SK-N-SH (cell line): Measurements from ENCODE around the gene EVA1A.

Experiments
- ELF1 ChIP-seq: IDR thresholded peaks from 2 replicates; pipeline ENCODE4 v1.4.0; 2012
- EZH2phosphoT487 ChIP-seq: fragments of 200-600 bp; sonication (generic); IDR thresholded peaks from 2 replicates; pipeline ENCODE4 v1.6.1; 2017; ENCODE audit warnings: low read depth, mixed run types, mild to moderate bottlenecking, antibody characterized with exemption, moderate library complexity, borderline replicate concordance
- GABPA ChIP-seq: IDR thresholded peaks from 2 replicates; pipeline ENCODE4 v1.4.0; 2012; ENCODE audit warnings: low read depth, mild to moderate bottlenecking
- TF ChIP-seq, protein P1 (sequence below): IDR thresholded peaks from 2 replicates; pipeline ENCODE4 v1.6.1; 2012; ENCODE audit warnings: mild to moderate bottlenecking, low read depth, low read length, moderate library complexity
- TF ChIP-seq, protein P2 (sequence below): IDR thresholded peaks from 2 replicates; pipeline ENCODE4 v1.4.0; 2012; ENCODE audit warnings: low read depth
- TF ChIP-seq, protein P3 (sequence below): IDR thresholded peaks from 2 replicates; pipeline ENCODE4 v1.4.0; 2012; ENCODE audit warnings: low read depth, borderline replicate concordance
- TF ChIP-seq, protein P4 (sequence below): fragments of 200-600 bp; sonication (generic); IDR thresholded peaks from 2 replicates; pipeline ENCODE4 v1.6.1; 2017; ENCODE audit warnings: antibody characterized with exemption, mild to moderate bottlenecking, moderate library complexity

DNA sequence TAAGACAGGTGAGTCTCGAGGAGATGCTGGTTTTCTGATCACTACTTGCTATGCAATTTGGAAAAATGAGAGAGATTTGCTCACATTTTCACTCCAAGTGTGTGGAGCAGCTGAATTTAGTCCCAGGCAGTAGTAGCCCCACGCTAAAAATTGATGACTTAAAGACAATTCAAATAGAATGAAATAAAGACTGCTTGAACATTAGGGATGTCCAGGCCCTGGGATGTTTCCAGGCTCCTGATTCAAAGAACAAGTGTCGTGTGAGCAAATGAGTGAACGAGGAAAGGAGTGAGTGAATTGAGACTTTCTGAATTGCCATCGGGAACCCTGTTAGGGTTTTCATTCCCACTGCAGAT lies 48.6 kb upstream of the EVA1A start:
- TF ChIP-seq EZH2phosphoT487: no peak
- no peak for TF ChIP-seq ELF1
- no peak for TF ChIP-seq GABPA
- TF ChIP-seq, protein P1, sequence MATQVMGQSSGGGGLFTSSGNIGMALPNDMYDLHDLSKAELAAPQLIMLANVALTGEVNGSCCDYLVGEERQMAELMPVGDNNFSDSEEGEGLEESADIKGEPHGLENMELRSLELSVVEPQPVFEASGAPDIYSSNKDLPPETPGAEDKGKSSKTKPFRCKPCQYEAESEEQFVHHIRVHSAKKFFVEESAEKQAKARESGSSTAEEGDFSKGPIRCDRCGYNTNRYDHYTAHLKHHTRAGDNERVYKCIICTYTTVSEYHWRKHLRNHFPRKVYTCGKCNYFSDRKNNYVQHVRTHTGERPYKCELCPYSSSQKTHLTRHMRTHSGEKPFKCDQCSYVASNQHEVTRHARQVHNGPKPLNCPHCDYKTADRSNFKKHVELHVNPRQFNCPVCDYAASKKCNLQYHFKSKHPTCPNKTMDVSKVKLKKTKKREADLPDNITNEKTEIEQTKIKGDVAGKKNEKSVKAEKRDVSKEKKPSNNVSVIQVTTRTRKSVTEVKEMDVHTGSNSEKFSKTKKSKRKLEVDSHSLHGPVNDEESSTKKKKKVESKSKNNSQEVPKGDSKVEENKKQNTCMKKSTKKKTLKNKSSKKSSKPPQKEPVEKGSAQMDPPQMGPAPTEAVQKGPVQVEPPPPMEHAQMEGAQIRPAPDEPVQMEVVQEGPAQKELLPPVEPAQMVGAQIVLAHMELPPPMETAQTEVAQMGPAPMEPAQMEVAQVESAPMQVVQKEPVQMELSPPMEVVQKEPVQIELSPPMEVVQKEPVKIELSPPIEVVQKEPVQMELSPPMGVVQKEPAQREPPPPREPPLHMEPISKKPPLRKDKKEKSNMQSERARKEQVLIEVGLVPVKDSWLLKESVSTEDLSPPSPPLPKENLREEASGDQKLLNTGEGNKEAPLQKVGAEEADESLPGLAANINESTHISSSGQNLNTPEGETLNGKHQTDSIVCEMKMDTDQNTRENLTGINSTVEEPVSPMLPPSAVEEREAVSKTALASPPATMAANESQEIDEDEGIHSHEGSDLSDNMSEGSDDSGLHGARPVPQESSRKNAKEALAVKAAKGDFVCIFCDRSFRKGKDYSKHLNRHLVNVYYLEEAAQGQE: no peak
- TF ChIP-seq, protein P2, sequence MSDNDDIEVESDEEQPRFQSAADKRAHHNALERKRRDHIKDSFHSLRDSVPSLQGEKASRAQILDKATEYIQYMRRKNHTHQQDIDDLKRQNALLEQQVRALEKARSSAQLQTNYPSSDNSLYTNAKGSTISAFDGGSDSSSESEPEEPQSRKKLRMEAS: no peak
- TF ChIP-seq, protein P3, sequence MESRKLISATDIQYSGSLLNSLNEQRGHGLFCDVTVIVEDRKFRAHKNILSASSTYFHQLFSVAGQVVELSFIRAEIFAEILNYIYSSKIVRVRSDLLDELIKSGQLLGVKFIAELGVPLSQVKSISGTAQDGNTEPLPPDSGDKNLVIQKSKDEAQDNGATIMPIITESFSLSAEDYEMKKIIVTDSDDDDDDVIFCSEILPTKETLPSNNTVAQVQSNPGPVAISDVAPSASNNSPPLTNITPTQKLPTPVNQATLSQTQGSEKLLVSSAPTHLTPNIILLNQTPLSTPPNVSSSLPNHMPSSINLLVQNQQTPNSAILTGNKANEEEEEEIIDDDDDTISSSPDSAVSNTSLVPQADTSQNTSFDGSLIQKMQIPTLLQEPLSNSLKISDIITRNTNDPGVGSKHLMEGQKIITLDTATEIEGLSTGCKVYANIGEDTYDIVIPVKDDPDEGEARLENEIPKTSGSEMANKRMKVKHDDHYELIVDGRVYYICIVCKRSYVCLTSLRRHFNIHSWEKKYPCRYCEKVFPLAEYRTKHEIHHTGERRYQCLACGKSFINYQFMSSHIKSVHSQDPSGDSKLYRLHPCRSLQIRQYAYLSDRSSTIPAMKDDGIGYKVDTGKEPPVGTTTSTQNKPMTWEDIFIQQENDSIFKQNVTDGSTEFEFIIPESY: no peak
- TF ChIP-seq, protein P4, sequence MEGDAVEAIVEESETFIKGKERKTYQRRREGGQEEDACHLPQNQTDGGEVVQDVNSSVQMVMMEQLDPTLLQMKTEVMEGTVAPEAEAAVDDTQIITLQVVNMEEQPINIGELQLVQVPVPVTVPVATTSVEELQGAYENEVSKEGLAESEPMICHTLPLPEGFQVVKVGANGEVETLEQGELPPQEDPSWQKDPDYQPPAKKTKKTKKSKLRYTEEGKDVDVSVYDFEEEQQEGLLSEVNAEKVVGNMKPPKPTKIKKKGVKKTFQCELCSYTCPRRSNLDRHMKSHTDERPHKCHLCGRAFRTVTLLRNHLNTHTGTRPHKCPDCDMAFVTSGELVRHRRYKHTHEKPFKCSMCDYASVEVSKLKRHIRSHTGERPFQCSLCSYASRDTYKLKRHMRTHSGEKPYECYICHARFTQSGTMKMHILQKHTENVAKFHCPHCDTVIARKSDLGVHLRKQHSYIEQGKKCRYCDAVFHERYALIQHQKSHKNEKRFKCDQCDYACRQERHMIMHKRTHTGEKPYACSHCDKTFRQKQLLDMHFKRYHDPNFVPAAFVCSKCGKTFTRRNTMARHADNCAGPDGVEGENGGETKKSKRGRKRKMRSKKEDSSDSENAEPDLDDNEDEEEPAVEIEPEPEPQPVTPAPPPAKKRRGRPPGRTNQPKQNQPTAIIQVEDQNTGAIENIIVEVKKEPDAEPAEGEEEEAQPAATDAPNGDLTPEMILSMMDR: no peak
